SK-N-MC (cell line): ENCODE data around the gene KCNAB2.

Experiments used
- EZH2 ChIP-seq: fragments of 200-600 bp; sonication (generic); IDR thresholded peaks from one replicate; pipeline ENCODE4 v1.6.1; 2017; ENCODE audit warnings: antibody characterized with exemption
- FOXP2 ChIP-seq: optimal IDR thresholded peaks from 2 replicates; pipeline ENCODE3; 2011; ENCODE audit warnings: mild to moderate bottlenecking, moderate library complexity; ENCODE audit not compliant: insufficient read depth; ENCODE audit errors: extremely low read length, control extremely low read depth
- POLR2AphosphoS5 ChIP-seq: IDR thresholded peaks from 2 replicates; pipeline ENCODE4 v1.6.1; 2012; ENCODE audit warnings: mild to moderate bottlenecking, low read depth, low read length, borderline replicate concordance

DNA sequence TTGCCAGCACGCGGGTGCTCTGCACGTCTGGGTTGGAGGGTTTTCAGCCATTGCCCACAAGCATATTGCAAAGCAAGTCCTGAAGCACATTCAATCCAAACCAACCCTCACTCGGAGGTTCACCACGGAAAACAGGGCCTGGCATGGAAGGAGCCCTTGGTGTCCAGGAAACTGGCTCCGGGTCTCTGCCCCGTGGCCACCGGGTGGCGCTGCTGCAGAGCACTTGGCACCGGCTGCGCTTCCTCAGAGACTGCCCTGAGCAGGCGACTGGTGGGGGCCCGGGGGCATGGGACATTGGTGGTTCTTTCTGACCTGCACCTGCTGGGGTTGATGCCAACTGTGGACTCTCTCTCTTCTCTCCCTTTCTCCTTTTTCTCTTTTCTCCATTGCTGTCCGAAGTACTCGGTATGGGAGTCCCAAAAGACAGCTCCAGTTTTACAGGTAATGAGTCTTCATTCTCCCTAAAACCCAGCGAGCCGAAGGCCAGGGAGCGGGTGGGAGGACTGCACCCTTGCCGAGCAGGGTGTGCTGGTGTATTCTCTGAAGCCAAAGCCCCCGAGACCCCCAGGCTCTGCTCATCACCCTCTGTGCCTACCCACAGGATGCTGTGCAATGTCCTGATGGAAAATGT lies 4.1 kb upstream of the KCNAB2 start:
- TF ChIP-seq POLR2AphosphoS5 (no peak), EZH2 (no peak), FOXP2 (no peak)
